HFFc6 (cell line): ENCODE results near the gene ACTN2. TPM values are rescaled to one million over a fixed set of nuclear protein-coding genes. Genes with fewer than 3 reads are reported as not detected.
"Not testable (repeated sequence)": the region's sequence is repeated elsewhere in the genome, so short reads cannot be mapped to it uniquely, and the experiment has no call there.

Source experiments
- DNase-seq: peaks from one replicate; pipeline ENCODE4 v3.0.0-alpha.2; 2018
- H3K27ac Mint-ChIP-seq: 2 replicates; pipeline ENCODE4 v1.8.0; 2020; ENCODE audit warnings: mild to moderate bottlenecking, mixed read lengths
- H3K27me3 Mint-ChIP-seq: 2 replicates; pipeline ENCODE4 v1.8.0; 2021; ENCODE audit warnings: mild to moderate bottlenecking, moderate library complexity, mixed read lengths; ENCODE audit not compliant: insufficient read depth
- H3K36me3 Mint-ChIP-seq: 2 replicates; pipeline ENCODE4 v1.8.0; 2021; ENCODE audit warnings: low read depth, mixed read lengths
- H3K4me1 Mint-ChIP-seq: 2 replicates; pipeline ENCODE4 v1.8.0; 2020; ENCODE audit warnings: low read depth, mixed read lengths
- H3K4me3 Mint-ChIP-seq: 2 replicates; pipeline ENCODE4 v1.8.0; 2020; ENCODE audit warnings: mild to moderate bottlenecking, moderate library complexity, mixed read lengths
- H3K9me3 Mint-ChIP-seq: 2 replicates; pipeline ENCODE4 v1.8.0; 2020; ENCODE audit warnings: mild to moderate bottlenecking, mixed read lengths
- CTCF ChIP-seq: fragments of 200-600 bp; sonication (generic); IDR thresholded peaks from 2 replicates; pipeline ENCODE4 v1.5.0; 2021; ENCODE audit warnings: antibody characterized with exemption, mild to moderate bottlenecking
- total RNA-seq, 6 experiments: library from RNA; stranded (reverse); fragmentation: NEBNext Ultra II Directional; extraction: Animal tissue kit (Norgen Biotek cat#: 25700); gene quantifications; 2 replicates in 1 of 6; 3 replicates in 5 of 6; pipeline ENCODE4 v1.2.3, GENCODE V29; 2021

ACTN2 gene
- total RNA-seq, 6 experiments from 2014 or later: not detected

DNA sequence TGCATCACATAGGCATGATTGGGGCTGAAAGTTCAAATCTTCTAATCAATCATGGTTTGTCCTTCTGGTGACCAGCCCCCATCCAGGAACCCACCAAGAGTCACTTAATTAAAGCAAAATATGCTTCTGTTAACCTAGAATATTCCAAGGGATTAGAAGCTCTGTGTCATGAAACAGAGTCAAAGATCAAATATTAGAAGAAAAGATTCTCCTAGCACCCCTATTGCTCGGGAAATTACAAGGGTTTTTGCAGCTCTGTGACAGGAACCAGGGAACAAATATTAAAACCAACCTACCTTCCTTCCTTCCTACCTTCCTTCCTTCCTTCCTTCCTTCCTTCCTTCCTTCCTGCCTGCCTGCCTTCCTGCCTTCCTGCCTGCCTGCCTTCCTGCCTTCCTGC, 31.8 kb upstream of the ACTN2 start:
- H3K4me1 Mint-ChIP-seq: no peaks in the 10 kb centered on the region
- no peak overlapping the region for H3K4me3 Mint-ChIP-seq
- peaks cover 2% of the 10 kb centered on the region; the same call in 1 of the 2 replicates for H3K27me3 Mint-ChIP-seq
- no peaks in the 10 kb centered on the region for H3K36me3 Mint-ChIP-seq
- no peak for TF ChIP-seq CTCF
- DNase-seq: no peak
- peaks cover 13% of the 10 kb centered on the region for H3K9me3 Mint-ChIP-seq
- H3K27ac Mint-ChIP-seq: no peak overlapping the region

GRCh38 chr1:236654957-236655356, 31.3 kb upstream of the ACTN2 start:
- no peak overlapping the region for H3K27ac Mint-ChIP-seq
- no peak for DNase-seq
- H3K27me3 Mint-ChIP-seq: peaks cover 2% of the 10 kb centered on the region; the same call in 1 of the 2 replicates
- no peaks in the 10 kb centered on the region for H3K4me1 Mint-ChIP-seq
- TF ChIP-seq CTCF: no peak
- no peak overlapping the region for H3K4me3 Mint-ChIP-seq
- peaks cover 13% of the 10 kb centered on the region for H3K9me3 Mint-ChIP-seq
- H3K36me3 Mint-ChIP-seq: no peaks in the 10 kb centered on the region

DNA sequence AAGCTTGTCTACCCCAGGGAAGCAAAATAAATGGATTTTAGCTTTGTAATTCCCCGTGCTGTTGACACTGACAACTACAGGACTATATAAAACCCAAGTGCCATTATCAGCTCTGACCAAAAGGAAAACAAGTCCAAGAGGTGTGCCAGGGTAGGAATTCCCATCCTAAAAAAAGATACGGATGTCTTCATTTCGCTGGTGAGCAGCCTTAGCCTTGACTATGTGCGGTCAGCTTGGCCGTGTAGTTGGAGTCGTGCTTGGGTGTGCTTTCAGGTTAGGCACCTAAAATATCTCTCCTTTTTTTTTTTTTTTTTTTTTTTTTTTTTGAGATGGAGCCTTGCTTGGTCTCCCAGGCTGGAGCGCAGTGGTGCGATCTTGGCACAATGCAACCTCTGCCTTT, 28.9 kb upstream of the ACTN2 start:
- Mint-ChIP-seq H3K4me3 (no peak overlapping the region), H3K9me3 (peaks cover 19% of the 10 kb centered on the region), H3K27me3 (0 out of 2 replicates have a peak, but pooled peaks cover under 1% of the 10 kb centered on the region), H3K36me3 (no peaks in the 10 kb centered on the region), H3K27ac (no peak overlapping the region), H3K4me1 (no peaks in the 10 kb centered on the region)
- TF ChIP-seq CTCF: no peak
- DNase-seq: no peak

- H3K36me3 Mint-ChIP-seq: no peaks in the 10 kb centered on the region
- TF ChIP-seq CTCF: no peak
- H3K9me3 Mint-ChIP-seq: peaks cover 24% of the 10 kb centered on the region
- H3K4me3 Mint-ChIP-seq: no peak overlapping the region
- no peak overlapping the region for H3K27ac Mint-ChIP-seq
- DNase-seq: no peak
- H3K27me3 Mint-ChIP-seq: peaks cover 2% of the 10 kb centered on the region; the same call in 1 of the 2 replicates
- no peaks in the 10 kb centered on the region for H3K4me1 Mint-ChIP-seq
Observed at GRCh38 chr1:236659792-236660587, 26.3 kb upstream of the ACTN2 start.

DNA sequence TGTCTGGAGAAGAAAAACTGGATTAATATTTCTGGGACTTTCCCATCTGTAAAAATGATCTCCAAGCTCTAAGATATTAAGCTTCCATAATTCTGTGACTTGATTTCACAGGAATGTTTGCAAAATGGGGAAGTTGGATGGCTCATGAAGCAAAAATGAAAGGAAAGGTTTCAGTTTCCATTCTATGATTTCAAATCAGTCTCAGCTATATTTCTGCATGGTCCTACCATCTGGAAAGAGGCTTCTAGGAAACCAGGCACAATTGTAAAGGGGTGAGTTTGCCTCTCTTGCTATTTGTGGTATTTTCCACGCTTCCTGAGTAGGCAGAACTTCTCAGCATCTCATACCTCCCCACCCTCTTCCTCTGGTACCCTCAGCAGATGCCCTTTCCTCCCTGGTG, 22.4 kb upstream of the ACTN2 start:
- no peak overlapping the region for H3K4me3 Mint-ChIP-seq
- H3K27ac Mint-ChIP-seq: no peak overlapping the region
- H3K9me3 Mint-ChIP-seq: peaks cover 20% of the 10 kb centered on the region
- H3K4me1 Mint-ChIP-seq: no peaks in the 10 kb centered on the region
- no peak for DNase-seq
- TF ChIP-seq CTCF: no peak
- H3K27me3 Mint-ChIP-seq: peaks cover 2% of the 10 kb centered on the region
- no peaks in the 10 kb centered on the region for H3K36me3 Mint-ChIP-seq

- not testable (repeated sequence) for H3K27me3 Mint-ChIP-seq, H3K36me3 Mint-ChIP-seq, H3K4me1 Mint-ChIP-seq, H3K27ac Mint-ChIP-seq, DNase-seq, H3K4me3 Mint-ChIP-seq
- peaks cover 32% of the 10 kb centered on the region for H3K9me3 Mint-ChIP-seq
Observed at GRCh38 chr1:236668909-236669308, 17.4 kb upstream of the ACTN2 start.
